Measurements from ENCODE around the gene CCDC3. TPM values are rescaled to one million over a fixed set of nuclear protein-coding genes. Genes with fewer than 3 reads are reported as not detected.
A peak's percentile ranks its signal among the peaks of the same experiment; 100 is the strongest.
"Not testable (repeated sequence)": the region's sequence is repeated elsewhere in the genome, so short reads cannot be mapped to it uniquely, and the experiment has no call there.

The CCDC3 gene
- total RNA-seq, 2 donors from 2014 or later = 0.45 TPM; not detected in 1

DNA sequence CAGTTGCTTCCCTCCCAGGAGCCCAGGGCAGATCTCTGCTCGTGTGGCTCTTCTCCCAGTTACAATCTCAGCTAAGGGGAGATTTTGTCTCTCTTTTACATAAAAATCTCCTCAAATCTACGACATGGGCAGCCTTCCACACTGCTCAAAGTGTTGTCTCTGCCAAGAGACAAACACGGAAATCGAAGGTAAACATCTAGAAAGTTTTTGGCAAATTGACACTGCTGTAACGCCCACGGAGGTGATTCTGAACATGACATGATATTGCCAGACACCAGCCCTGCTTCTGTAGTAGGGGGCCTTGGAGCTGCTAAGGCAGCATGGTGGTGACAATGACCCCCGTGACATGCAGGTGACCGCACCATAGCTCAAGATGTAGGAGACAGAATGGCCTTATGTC lies 128.3 kb downstream of the CCDC3 start:
- peaks cover 0 to 3% of the 10 kb centered on the region in 2 donors for H3K4me1 Mint-ChIP-seq (ENCODE audit: low read depth in 2 of 2)

DNA sequence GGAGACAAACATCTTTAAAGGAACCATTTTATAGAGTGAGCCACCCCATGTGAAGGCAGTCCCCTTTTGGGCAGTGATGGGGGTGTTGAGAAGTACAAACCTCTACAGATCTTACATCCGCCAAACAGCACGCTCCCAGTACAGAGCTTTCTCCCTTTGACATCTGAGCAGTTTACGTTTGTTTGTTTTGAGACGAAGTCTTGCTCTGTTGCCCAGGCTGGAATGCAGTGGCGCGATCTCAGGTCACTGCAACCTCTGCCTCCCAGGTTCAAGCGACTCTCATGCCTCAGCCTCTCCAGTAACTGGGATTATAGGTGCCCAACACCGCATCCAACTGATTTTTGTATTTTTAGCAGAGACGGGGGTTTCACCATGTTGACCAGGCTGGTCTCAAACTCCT lies 128.9 kb downstream of the CCDC3 start:
- Mint-ChIP-seq H3K4me1 (ENCODE audit: low read depth in 2 of 2) (peaks cover 0 to 3% of the 10 kb centered on the region in 2 donors), H3K27me3 (peaks cover 11% of the 10 kb centered on the region in 2 donors), H3K4me3 (no peak overlapping the region), H3K9me3 (no peaks in the 10 kb centered on the region), H3K36me3 (no peaks in the 10 kb centered on the region), H3K27ac (no peak overlapping the region)
- DNase-seq (ENCODE audit: low spot score) = no peak
- ATAC-seq = no peak

More for the DNA sequence above, 128.3 kb downstream of the CCDC3 start:
- no peak for ATAC-seq
- Mint-ChIP-seq H3K9me3 (no peaks in the 10 kb centered on the region), H3K27ac (no peak overlapping the region), H3K36me3 (no peaks in the 10 kb centered on the region), H3K4me3 (no peak overlapping the region), H3K27me3 (peaks cover 14 to 17% of the 10 kb centered on the region in 2 donors)
- no peak for DNase-seq (ENCODE audit: low spot score)

GRCh38 chr10:12869427-12869826 lies 132.1 kb downstream of the CCDC3 start:
- H3K27ac Mint-ChIP-seq = no peak overlapping the region
- H3K9me3 Mint-ChIP-seq = no peaks in the 10 kb centered on the region
- no peak overlapping the region for H3K4me3 Mint-ChIP-seq
- no peak for DNase-seq (ENCODE audit: low spot score)
- no peak for ATAC-seq
- peaks cover 8 to 9% of the 10 kb centered on the region in 2 donors for H3K27me3 Mint-ChIP-seq
- H3K4me1 Mint-ChIP-seq (ENCODE audit: low read depth in 2 of 2) = peaks cover 0 to 2% of the 10 kb centered on the region in 2 donors
- H3K36me3 Mint-ChIP-seq = no peaks in the 10 kb centered on the region

- no peak for ATAC-seq
- no peak for DNase-seq (ENCODE audit: low spot score)
- Mint-ChIP-seq H3K4me3 (no peak overlapping the region), H3K9me3 (no peaks in the 10 kb centered on the region), H3K27me3 (peaks cover 6 to 8% of the 10 kb centered on the region in 2 donors), H3K4me1 (ENCODE audit: low read depth in 2 of 2) (no peaks in the 10 kb centered on the region), H3K36me3 (no peaks in the 10 kb centered on the region), H3K27ac (no peak overlapping the region)
Observed at GRCh38 chr10:12868229-12868628, 133.3 kb downstream of the CCDC3 start.

DNA sequence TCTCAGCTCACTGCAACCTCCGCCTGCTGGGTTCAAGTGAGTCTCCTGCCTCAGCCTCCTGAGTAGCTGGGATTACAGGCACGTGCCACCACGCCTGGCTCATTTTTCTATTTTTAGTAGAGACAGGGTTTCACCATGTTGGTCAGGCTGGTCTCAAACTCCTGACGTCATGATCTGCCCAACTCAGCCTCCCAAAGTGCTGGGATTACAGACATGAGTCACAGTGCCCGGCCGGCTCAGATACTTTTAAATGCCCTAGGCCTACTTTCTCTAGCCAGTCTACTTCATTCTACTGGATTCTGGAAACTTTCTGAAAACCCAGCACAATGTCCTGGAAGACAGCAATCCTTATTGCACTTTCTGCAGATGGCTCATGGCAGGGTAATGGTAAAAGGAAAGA lies 136.0 kb downstream of the CCDC3 start:
- not testable (repeated sequence) for H3K9me3 Mint-ChIP-seq; H3K36me3 Mint-ChIP-seq; H3K27ac Mint-ChIP-seq; H3K4me3 Mint-ChIP-seq; H3K4me1 Mint-ChIP-seq (ENCODE audit: low read depth in 2 of 2); DNase-seq (ENCODE audit: low spot score); H3K27me3 Mint-ChIP-seq; ATAC-seq

DNA sequence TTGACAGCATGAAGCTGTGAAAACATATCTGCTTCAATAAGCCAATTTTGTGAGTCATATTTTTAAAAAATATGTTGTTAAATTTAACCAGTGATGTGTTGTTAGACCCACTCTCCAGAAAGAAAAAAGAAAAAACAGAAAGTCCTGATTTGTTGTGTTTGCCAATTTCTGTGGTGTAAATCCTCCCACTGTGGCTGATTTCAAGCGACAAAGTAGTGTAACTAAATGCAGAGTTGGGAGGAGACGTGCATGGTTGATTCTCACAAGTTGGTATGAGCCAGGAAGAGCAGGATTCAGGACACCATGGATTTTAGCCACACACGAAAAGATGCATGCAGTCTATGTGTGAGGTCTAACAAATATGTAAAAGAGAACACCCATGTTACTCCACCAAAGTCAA lies 139.1 kb downstream of the CCDC3 start:
- H3K4me1 Mint-ChIP-seq (ENCODE audit: low read depth in 2 of 2) = no peaks in the 10 kb centered on the region

GRCh38 chr10:12854988-12855387 lies 146.5 kb downstream of the CCDC3 start:
- DNase-seq (ENCODE audit: low spot score) (no peak), ATAC-seq (no peak)
- H3K27ac Mint-ChIP-seq = no peak overlapping the region
- H3K9me3 Mint-ChIP-seq = no peaks in the 10 kb centered on the region
- H3K4me1 Mint-ChIP-seq (ENCODE audit: low read depth in 2 of 2) = no peaks in the 10 kb centered on the region
- H3K36me3 Mint-ChIP-seq = no peaks in the 10 kb centered on the region
- H3K27me3 Mint-ChIP-seq = peaks cover 29 to 34% of the 10 kb centered on the region in 2 donors
- no peak overlapping the region for H3K4me3 Mint-ChIP-seq

More for the DNA sequence above, 139.1 kb downstream of the CCDC3 start:
- ATAC-seq (no peak), DNase-seq (ENCODE audit: low spot score) (no peak)
- H3K27me3 Mint-ChIP-seq = peaks cover 24 to 27% of the 10 kb centered on the region in 2 donors
- H3K36me3 Mint-ChIP-seq = no peaks in the 10 kb centered on the region
- H3K4me3 Mint-ChIP-seq = no peak overlapping the region
- H3K9me3 Mint-ChIP-seq = no peaks in the 10 kb centered on the region
- no peak overlapping the region for H3K27ac Mint-ChIP-seq

GRCh38 chr10:12852687-12853086 lies 148.8 kb downstream of the CCDC3 start:
- H3K36me3 Mint-ChIP-seq = no peaks in the 10 kb centered on the region
- H3K9me3 Mint-ChIP-seq = no peaks in the 10 kb centered on the region
- H3K4me1 Mint-ChIP-seq (ENCODE audit: low read depth in 2 of 2) = peaks cover 0 to 4% of the 10 kb centered on the region in 2 donors
- H3K27me3 Mint-ChIP-seq = peaks cover 12 to 18% of the 10 kb centered on the region in 2 donors
- H3K4me3 Mint-ChIP-seq = no peak overlapping the region
- no peak overlapping the region for H3K27ac Mint-ChIP-seq
- ATAC-seq (no peak), DNase-seq (ENCODE audit: low spot score) (no peak)

- Mint-ChIP-seq H3K4me3 (no peak overlapping the region), H3K27ac (no peak overlapping the region), H3K36me3 (no peaks in the 10 kb centered on the region), H3K4me1 (ENCODE audit: low read depth in 2 of 2) (peaks cover 0 to 4% of the 10 kb centered on the region in 2 donors), H3K9me3 (no peaks in the 10 kb centered on the region), H3K27me3 (peaks cover 14 to 20% of the 10 kb centered on the region in 2 donors)
- peak in 1 of 2 donors; percentile 45 for ATAC-seq
- DNase-seq (ENCODE audit: low spot score) = no peak
Observed at GRCh38 chr10:12849319-12850181, 152.0 kb downstream of the CCDC3 start.

GRCh38 chr10:12848439-12849173 lies 152.9 kb downstream of the CCDC3 start:
- Mint-ChIP-seq H3K4me3 (no peak overlapping the region), H3K36me3 (no peaks in the 10 kb centered on the region), H3K4me1 (ENCODE audit: low read depth in 2 of 2) (peaks cover 0 to 4% of the 10 kb centered on the region in 2 donors), H3K9me3 (no peaks in the 10 kb centered on the region), H3K27ac (no peak overlapping the region), H3K27me3 (peaks cover 14 to 20% of the 10 kb centered on the region in 2 donors)
- ATAC-seq (no peak), DNase-seq (ENCODE audit: low spot score) (no peak)

DNA sequence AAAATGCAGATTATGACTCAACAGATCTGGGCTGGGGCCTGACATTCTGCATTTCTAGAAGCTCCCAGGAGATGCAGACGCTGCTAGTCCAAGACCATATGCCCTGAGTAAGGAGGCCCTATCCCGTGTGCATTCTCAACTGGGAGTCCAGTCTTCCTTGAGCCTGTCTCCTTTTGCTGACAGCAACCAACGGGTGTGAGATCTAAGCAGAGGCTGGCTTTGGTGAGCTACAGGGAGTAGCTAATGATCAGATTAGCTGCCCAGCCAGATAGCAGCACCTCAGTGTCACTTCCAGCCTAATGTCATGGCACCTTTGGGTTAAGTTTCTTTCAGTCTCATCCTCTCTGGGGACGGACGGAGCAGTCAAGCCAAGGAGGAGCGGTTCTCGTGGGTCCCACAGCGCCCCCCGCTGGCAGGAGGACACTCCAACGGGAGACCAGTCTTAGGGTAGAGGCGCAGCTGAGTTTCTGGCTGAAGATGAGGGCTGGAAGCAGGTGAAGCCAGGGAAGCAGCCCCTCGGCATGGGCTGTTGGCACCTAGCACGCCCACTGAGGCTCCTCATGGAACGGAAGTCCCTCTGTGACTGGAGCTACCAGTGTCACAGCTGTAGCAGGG lies 154.0 kb downstream of the CCDC3 start:
- ATAC-seq = no peak
- peaks cover 14 to 16% of the 10 kb centered on the region in 2 donors for H3K27me3 Mint-ChIP-seq
- H3K4me1 Mint-ChIP-seq (ENCODE audit: low read depth in 2 of 2) = peaks cover 0 to 4% of the 10 kb centered on the region in 2 donors
- no peak overlapping the region for H3K4me3 Mint-ChIP-seq
- H3K9me3 Mint-ChIP-seq = no peaks in the 10 kb centered on the region
- H3K36me3 Mint-ChIP-seq = no peaks in the 10 kb centered on the region
- DNase-seq (ENCODE audit: low spot score) = no peak
- no peak overlapping the region for H3K27ac Mint-ChIP-seq

GRCh38 chr10:12846718-12847117 lies 154.8 kb downstream of the CCDC3 start:
- ATAC-seq = no peak
- Mint-ChIP-seq H3K4me1 (ENCODE audit: low read depth in 2 of 2) (peaks cover 0 to 4% of the 10 kb centered on the region in 2 donors), H3K4me3 (no peak overlapping the region), H3K36me3 (no peaks in the 10 kb centered on the region), H3K27ac (no peak overlapping the region), H3K9me3 (no peaks in the 10 kb centered on the region), H3K27me3 (peaks cover 14 to 16% of the 10 kb centered on the region in 2 donors)
- DNase-seq (ENCODE audit: low spot score) = no peak

Measured in natural killer cell treated with Interleukin-12 subunit alpha and Interleukin-12 subunit beta and Interleukin-15 and Interleukin-18, amount 100 ng/mL, for 72 hours (primary cell).